ENCODE data around the gene SMYD5. TPM values are rescaled to one million over a fixed set of nuclear protein-coding genes. Genes with fewer than 3 reads are reported as not detected.
"Not testable (repeated sequence)": the region's sequence is repeated elsewhere in the genome, so short reads cannot be mapped to it uniquely, and the experiment has no call there.

SMYD5 gene
- total RNA-seq, 1 donor: 29.8 TPM

- no peaks in the 10 kb centered on the region for H3K4me1 ChIP-seq (ENCODE audit: insufficient read depth, low read length)
- H3K27me3 ChIP-seq (ENCODE audit: insufficient read depth, low read length): no peaks in the 10 kb centered on the region
- H3K9me3 ChIP-seq (ENCODE audit: low read depth, low read length): no peaks in the 10 kb centered on the region
- H3K4me3 ChIP-seq (ENCODE audit: low read length): no peak overlapping the region
These were observed 26.5 kb upstream of the SMYD5 start for GRCh38 chr2:73187549-73187948.

- H3K9me3 ChIP-seq (ENCODE audit: low read depth, low read length): no peaks in the 10 kb centered on the region
- peaks cover 5% of the 10 kb centered on the region for H3K4me1 ChIP-seq (ENCODE audit: insufficient read depth, low read length)
- H3K27me3 ChIP-seq (ENCODE audit: insufficient read depth, low read length): peaks cover 34% of the 10 kb centered on the region
- no peak overlapping the region for H3K4me3 ChIP-seq (ENCODE audit: low read length)
These were observed 16.5 kb upstream of the SMYD5 start for GRCh38 chr2:73197579-73197978.

GRCh38 chr2:73200281-73200680 lies 13.8 kb upstream of the SMYD5 start:
- H3K9me3 ChIP-seq (ENCODE audit: low read depth, low read length); H3K4me3 ChIP-seq (ENCODE audit: low read length): not testable (repeated sequence)
- Histone ChIP-seq H3K4me1 (ENCODE audit: insufficient read depth, low read length) (peaks cover 11% of the 10 kb centered on the region), H3K27me3 (ENCODE audit: insufficient read depth, low read length) (peaks cover 58% of the 10 kb centered on the region)

- Histone ChIP-seq H3K9me3 (ENCODE audit: low read depth, low read length) (no peaks in the 10 kb centered on the region), H3K4me3 (ENCODE audit: low read length) (no peak within 1 kb of the TSS), H3K27me3 (ENCODE audit: insufficient read depth, low read length) (peaks cover 63% of the 10 kb centered on the region), H3K4me1 (ENCODE audit: insufficient read depth, low read length) (peaks cover 11% of the 10 kb centered on the region)
These were observed 11.6 kb upstream of the SMYD5 start, which contains the start of gene NOTO for GRCh38 chr2:73202156-73203054. TSS of gene NOTO (plus strand) at chr2:73202574. CDS start at chr2:73202667, 93 bp downstream.

- Histone ChIP-seq H3K27me3 (ENCODE audit: insufficient read depth, low read length) (peaks cover 57% of the 10 kb centered on the region), H3K4me3 (ENCODE audit: low read length) (no peak overlapping the region), H3K9me3 (ENCODE audit: low read depth, low read length) (no peaks in the 10 kb centered on the region), H3K4me1 (ENCODE audit: insufficient read depth, low read length) (peaks cover 11% of the 10 kb centered on the region)
These were observed 10.9 kb upstream of the SMYD5 start for GRCh38 chr2:73203055-73203681.

GRCh38 chr2:73205611-73206010 lies 8.4 kb upstream of the SMYD5 start:
- no peaks in the 10 kb centered on the region for H3K9me3 ChIP-seq (ENCODE audit: low read depth, low read length)
- H3K4me1 ChIP-seq (ENCODE audit: insufficient read depth, low read length): peaks cover 11% of the 10 kb centered on the region
- no peak overlapping the region for H3K4me3 ChIP-seq (ENCODE audit: low read length)
- H3K27me3 ChIP-seq (ENCODE audit: insufficient read depth, low read length): peaks cover 49% of the 10 kb centered on the region

GRCh38 chr2:73208258-73208657 lies 5.8 kb upstream of the SMYD5 start:
- H3K4me1 ChIP-seq (ENCODE audit: insufficient read depth, low read length): peaks cover 4% of the 10 kb centered on the region
- peaks cover 26% of the 10 kb centered on the region for H3K27me3 ChIP-seq (ENCODE audit: insufficient read depth, low read length)
- no peak overlapping the region for H3K4me3 ChIP-seq (ENCODE audit: low read length)
- no peaks in the 10 kb centered on the region for H3K9me3 ChIP-seq (ENCODE audit: low read depth, low read length)

GRCh38 chr2:73210019-73210418 lies 4.0 kb upstream of the SMYD5 start:
- peaks cover 15% of the 10 kb centered on the region for H3K4me1 ChIP-seq (ENCODE audit: insufficient read depth, low read length)
- peaks cover 12% of the 10 kb centered on the region for H3K27me3 ChIP-seq (ENCODE audit: insufficient read depth, low read length)
- H3K4me3 ChIP-seq (ENCODE audit: low read length): no peak overlapping the region
- H3K9me3 ChIP-seq (ENCODE audit: low read depth, low read length): no peaks in the 10 kb centered on the region

- H3K4me1 ChIP-seq (ENCODE audit: insufficient read depth, low read length): peaks cover 15% of the 10 kb centered on the region
- H3K9me3 ChIP-seq (ENCODE audit: low read depth, low read length): no peaks in the 10 kb centered on the region
- H3K4me3 ChIP-seq (ENCODE audit: low read length): no peak overlapping the region
- peaks cover 5% of the 10 kb centered on the region for H3K27me3 ChIP-seq (ENCODE audit: insufficient read depth, low read length)
These were observed 3.3 kb upstream of the SMYD5 start for GRCh38 chr2:73210696-73211095.

- H3K4me1 ChIP-seq (ENCODE audit: insufficient read depth, low read length): peaks cover 15% of the 10 kb centered on the region
- H3K27me3 ChIP-seq (ENCODE audit: insufficient read depth, low read length): no peaks in the 10 kb centered on the region
- no peak overlapping the region for H3K4me3 ChIP-seq (ENCODE audit: low read length)
- H3K9me3 ChIP-seq (ENCODE audit: low read depth, low read length): no peaks in the 10 kb centered on the region
These were observed 2.0 kb upstream of the SMYD5 start for GRCh38 chr2:73212098-73212447.

- H3K9me3 ChIP-seq (ENCODE audit: low read depth, low read length): no peaks in the 10 kb centered on the region
- no peaks in the 10 kb centered on the region for H3K27me3 ChIP-seq (ENCODE audit: insufficient read depth, low read length)
- H3K4me1 ChIP-seq (ENCODE audit: insufficient read depth, low read length): peaks cover 15% of the 10 kb centered on the region
- H3K4me3 ChIP-seq (ENCODE audit: low read length): no peak overlapping the region
These were observed 1.4 kb upstream of the SMYD5 start for GRCh38 chr2:73212448-73213176.

GRCh38 chr2:73215254-73215653 lies 1.2 kb downstream of the SMYD5 start:
- Histone ChIP-seq H3K9me3 (ENCODE audit: low read depth, low read length) (no peaks in the 10 kb centered on the region), H3K4me3 (ENCODE audit: low read length) (no peak overlapping the region), H3K4me1 (ENCODE audit: insufficient read depth, low read length) (peaks cover 15% of the 10 kb centered on the region), H3K27me3 (ENCODE audit: insufficient read depth, low read length) (no peaks in the 10 kb centered on the region)

GRCh38 chr2:73217160-73217559 lies 3.1 kb downstream of the SMYD5 start:
- Histone ChIP-seq H3K27me3 (ENCODE audit: insufficient read depth, low read length) (no peaks in the 10 kb centered on the region), H3K4me3 (ENCODE audit: low read length) (no peak overlapping the region), H3K4me1 (ENCODE audit: insufficient read depth, low read length) (peaks cover 15% of the 10 kb centered on the region), H3K9me3 (ENCODE audit: low read depth, low read length) (no peaks in the 10 kb centered on the region)

- Histone ChIP-seq H3K4me1 (ENCODE audit: insufficient read depth, low read length) (peaks cover 15% of the 10 kb centered on the region), H3K27me3 (ENCODE audit: insufficient read depth, low read length) (no peaks in the 10 kb centered on the region), H3K9me3 (ENCODE audit: low read depth, low read length) (no peaks in the 10 kb centered on the region), H3K4me3 (ENCODE audit: low read length) (no peak overlapping the region)
These were observed 3.8 kb downstream of the SMYD5 start for GRCh38 chr2:73217826-73218225.

GRCh38 chr2:73218298-73218697 lies 4.3 kb downstream of the SMYD5 start:
- no peaks in the 10 kb centered on the region for H3K27me3 ChIP-seq (ENCODE audit: insufficient read depth, low read length)
- H3K9me3 ChIP-seq (ENCODE audit: low read depth, low read length): no peaks in the 10 kb centered on the region
- no peak overlapping the region for H3K4me3 ChIP-seq (ENCODE audit: low read length)
- H3K4me1 ChIP-seq (ENCODE audit: insufficient read depth, low read length): peaks cover 12% of the 10 kb centered on the region

Data from mononuclear cell (primary cell).